HEK293 (cell line): Measurements from ENCODE around the gene PCBP3.

ENCODE experiments used
- TCF7L2 ChIP-seq: IDR thresholded peaks from 2 replicates; pipeline ENCODE4 v1.6.1; 2011; ENCODE audit warnings: low read depth, mild to moderate bottlenecking, inconsistent platforms, low read length, moderate library complexity, borderline replicate concordance
- YY1 ChIP-seq: fragments of 450-650 bp; formaldehyde crosslinking; IDR thresholded peaks from 2 replicates; pipeline ENCODE4 v1.5.1; 2018; ENCODE audit warnings: missing biosample characterization, missing genetic modification characterization
- ZNF114 ChIP-seq: fragments of 450-650 bp; formaldehyde crosslinking; IDR thresholded peaks from 2 replicates; pipeline ENCODE4 v1.5.0; 2017; ENCODE audit warnings: missing biosample characterization, missing genetic modification characterization
- ZNF335 ChIP-seq: fragments of 450-650 bp; formaldehyde crosslinking; conservative IDR thresholded peaks from 2 replicates; pipeline ENCODE4 v1.5.1; 2016; ENCODE audit warnings: missing biosample characterization, missing genetic modification characterization
- TF ChIP-seq, protein P1 (sequence below): fragments of 450-650 bp; formaldehyde crosslinking; IDR thresholded peaks from 2 replicates; pipeline ENCODE4 v1.5.1; 2016; ENCODE audit warnings: missing biosample characterization, missing genetic modification characterization

DNA sequence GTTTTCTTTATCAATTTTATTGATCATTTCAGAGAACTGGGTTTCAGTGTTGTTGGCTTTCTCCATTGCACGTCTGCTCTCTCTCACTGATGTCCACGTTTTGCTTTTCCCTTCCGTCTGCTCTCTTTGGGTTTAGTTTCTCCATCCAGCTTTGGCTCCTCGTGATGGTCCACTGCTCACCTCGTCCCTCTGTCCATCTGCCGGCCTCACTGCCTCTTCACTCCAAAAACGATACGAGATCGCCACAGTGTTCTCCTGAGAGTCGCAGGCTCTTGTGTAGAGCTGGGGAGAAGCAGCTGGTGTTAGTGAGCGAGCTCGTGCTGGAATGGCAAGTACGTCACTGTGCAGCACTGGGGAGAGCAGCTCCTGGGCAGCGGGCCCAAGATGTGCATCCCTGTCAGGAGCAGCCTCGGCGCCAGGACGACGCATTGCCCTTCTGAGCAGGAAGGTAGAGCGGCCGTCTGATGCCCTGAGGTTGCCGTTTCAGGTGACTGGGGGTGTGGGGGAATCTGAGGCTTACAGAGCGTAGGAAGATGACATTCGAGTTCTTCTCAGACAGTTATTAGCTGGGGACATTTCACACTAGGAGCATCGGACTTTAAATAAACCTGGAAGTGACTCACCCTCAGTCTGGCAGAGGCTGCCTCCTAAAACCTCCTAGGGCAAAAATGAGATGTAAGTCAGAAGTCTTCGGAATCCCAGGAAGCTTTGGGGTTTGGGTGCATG lies 31.4 kb upstream of the PCBP3 start:
- TF ChIP-seq, protein P1, sequence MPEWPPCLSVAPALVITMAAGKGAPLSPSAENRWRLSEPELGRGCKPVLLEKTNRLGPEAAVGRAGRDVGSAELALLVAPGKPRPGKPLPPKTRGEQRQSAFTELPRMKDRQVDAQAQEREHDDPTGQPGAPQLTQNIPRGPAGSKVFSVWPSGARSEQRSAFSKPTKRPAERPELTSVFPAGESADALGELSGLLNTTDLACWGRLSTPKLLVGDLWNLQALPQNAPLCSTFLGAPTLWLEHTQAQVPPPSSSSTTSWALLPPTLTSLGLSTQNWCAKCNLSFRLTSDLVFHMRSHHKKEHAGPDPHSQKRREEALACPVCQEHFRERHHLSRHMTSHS (tag by site-specific recombination): no peak
- TF ChIP-seq ZNF114 (no peak), ZNF335 (tag by site-specific recombination) (no peak), TCF7L2 (no peak), YY1 (tag by site-specific recombination) (no peak)
